DOHH2 (cell line): ENCODE measurements around the gene MAP2K5.

Experiments
- H3F3A ChIP-seq: fragments of 200-600 bp; sonication (generic), shearing (Covaris generic); 2 replicates; pipeline ENCODE4 v1.6.0; 2016; ENCODE audit warnings: antibody characterized with exemption, mild to moderate bottlenecking; ENCODE audit not compliant: control insufficient read depth, insufficient read depth
- H3K27ac ChIP-seq: fragments of 200-600 bp; sonication (generic); 2 replicates; pipeline ENCODE4 v1.5.1; 2014; ENCODE audit warnings: low read depth, mild to moderate bottlenecking, low read length, moderate library complexity
- H3K27me3 ChIP-seq: fragments of 200-600 bp; sonication (generic); 2 replicates; pipeline ENCODE4 v1.6.1; 2014; ENCODE audit warnings: mild to moderate bottlenecking, low read length, mixed read lengths; ENCODE audit not compliant: control insufficient read depth
- H3K36me3 ChIP-seq: fragments of 200-600 bp; sonication (generic); 2 replicates; pipeline ENCODE4 v1.6.1; 2014; ENCODE audit warnings: mild to moderate bottlenecking, low read length, moderate library complexity, mixed read lengths; ENCODE audit not compliant: control insufficient read depth
- H3K4me1 ChIP-seq: fragments of 200-600 bp; sonication (generic); 2 replicates; pipeline ENCODE4 v1.6.1; 2014; ENCODE audit warnings: mild to moderate bottlenecking, low read length, mixed read lengths; ENCODE audit not compliant: control insufficient read depth
- H3K4me2 ChIP-seq: fragments of 200-600 bp; sonication (generic); 2 replicates; pipeline ENCODE4 v1.6.0; 2014; ENCODE audit warnings: mild to moderate bottlenecking, low read length, moderate library complexity
- H3K4me3 ChIP-seq: fragments of 200-600 bp; sonication (generic); 2 replicates; pipeline ENCODE4 v1.5.1; 2014; ENCODE audit warnings: mild to moderate bottlenecking, low read length, mixed read lengths
- H3K79me2 ChIP-seq: fragments of 200-600 bp; sonication (generic); 2 replicates; pipeline ENCODE4 v1.6.1; 2014; ENCODE audit warnings: mild to moderate bottlenecking, low read length, mixed read lengths; ENCODE audit not compliant: control insufficient read depth
- H3K9me2 ChIP-seq: fragments of 200-600 bp; sonication (generic); replicated peaks from 2 replicates; pipeline ENCODE4 v1.6.1; 2014; ENCODE audit warnings: mild to moderate bottlenecking, low read length, mixed read lengths; ENCODE audit not compliant: control insufficient read depth
- H3K9me3 ChIP-seq: fragments of 200-600 bp; sonication (generic); 2 replicates; pipeline ENCODE4 v1.6.1; 2014; ENCODE audit warnings: antibody characterized with exemption, low read length, mixed read lengths; ENCODE audit not compliant: control insufficient read depth, insufficient read depth
- H4K20me1 ChIP-seq: fragments of 200-600 bp; sonication (generic); 2 replicates; pipeline ENCODE4 v1.6.0; 2014; ENCODE audit warnings: low read depth, mild to moderate bottlenecking, antibody characterized with exemption, low read length, moderate library complexity; ENCODE audit not compliant: control insufficient read depth, insufficient read depth
- EZH2phosphoT487 ChIP-seq: fragments of 200-600 bp; sonication (generic); IDR thresholded peaks from 2 replicates; pipeline ENCODE4 v1.6.1; 2017; ENCODE audit warnings: borderline replicate concordance, mild to moderate bottlenecking, antibody characterized with exemption, low read length, moderate library complexity, mixed read lengths
- TF ChIP-seq, protein P1 (sequence below): fragments of 200-600 bp; sonication (generic); IDR thresholded peaks from one replicate; pipeline ENCODE4 v1.5.1; 2014; ENCODE audit warnings: antibody characterized with exemption, mild to moderate bottlenecking, low read depth, low read length; ENCODE audit not compliant: poor library complexity, severe bottlenecking

Gene MAP2K5

DNA sequence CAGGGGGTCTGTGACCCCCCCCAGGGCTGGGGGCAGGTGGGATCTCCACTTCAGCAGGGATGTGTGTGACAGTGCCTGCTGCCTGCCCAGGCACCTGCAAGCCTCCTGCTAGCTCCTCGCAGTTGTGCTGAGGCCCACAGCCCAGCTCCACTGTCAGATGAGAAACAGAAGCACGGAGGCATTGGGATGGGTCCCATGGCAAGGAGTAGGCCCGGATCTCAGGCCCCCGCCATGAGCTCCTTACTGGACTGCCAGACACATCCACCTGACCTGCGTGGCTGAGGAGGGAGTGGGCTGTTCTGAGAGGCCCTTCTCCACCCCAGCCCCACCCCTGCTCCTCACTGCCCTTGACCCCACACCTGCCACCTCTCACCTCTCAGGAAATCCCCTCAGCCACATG lies 264.6 kb downstream of the MAP2K5 start:
- no peaks in the 10 kb centered on the region for H3K36me3 ChIP-seq
- H3K79me2 ChIP-seq: no peaks in the 10 kb centered on the region
- H3K27me3 ChIP-seq: no peaks in the 10 kb centered on the region
- no peak overlapping the region for H3K4me2 ChIP-seq
- TF ChIP-seq, protein P1, sequence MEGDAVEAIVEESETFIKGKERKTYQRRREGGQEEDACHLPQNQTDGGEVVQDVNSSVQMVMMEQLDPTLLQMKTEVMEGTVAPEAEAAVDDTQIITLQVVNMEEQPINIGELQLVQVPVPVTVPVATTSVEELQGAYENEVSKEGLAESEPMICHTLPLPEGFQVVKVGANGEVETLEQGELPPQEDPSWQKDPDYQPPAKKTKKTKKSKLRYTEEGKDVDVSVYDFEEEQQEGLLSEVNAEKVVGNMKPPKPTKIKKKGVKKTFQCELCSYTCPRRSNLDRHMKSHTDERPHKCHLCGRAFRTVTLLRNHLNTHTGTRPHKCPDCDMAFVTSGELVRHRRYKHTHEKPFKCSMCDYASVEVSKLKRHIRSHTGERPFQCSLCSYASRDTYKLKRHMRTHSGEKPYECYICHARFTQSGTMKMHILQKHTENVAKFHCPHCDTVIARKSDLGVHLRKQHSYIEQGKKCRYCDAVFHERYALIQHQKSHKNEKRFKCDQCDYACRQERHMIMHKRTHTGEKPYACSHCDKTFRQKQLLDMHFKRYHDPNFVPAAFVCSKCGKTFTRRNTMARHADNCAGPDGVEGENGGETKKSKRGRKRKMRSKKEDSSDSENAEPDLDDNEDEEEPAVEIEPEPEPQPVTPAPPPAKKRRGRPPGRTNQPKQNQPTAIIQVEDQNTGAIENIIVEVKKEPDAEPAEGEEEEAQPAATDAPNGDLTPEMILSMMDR: no peak
- no peak for TF ChIP-seq EZH2phosphoT487
- no peaks in the 10 kb centered on the region for H4K20me1 ChIP-seq
- no peaks in the 10 kb centered on the region for H3F3A ChIP-seq
- no peak overlapping the region for H3K4me3 ChIP-seq
- no peaks in the 10 kb centered on the region for H3K9me3 ChIP-seq
- no peak overlapping the region for H3K27ac ChIP-seq
- H3K9me2 ChIP-seq: no peaks in the 10 kb centered on the region
- no peaks in the 10 kb centered on the region for H3K4me1 ChIP-seq

- no peak overlapping the region for H3K4me3 ChIP-seq
- no peaks in the 10 kb centered on the region for H3K9me2 ChIP-seq
Measured at GRCh38 chr15:67807836-67808235, 265.3 kb downstream of the MAP2K5 start.

GRCh38 chr15:67808821-67809220 lies 266.3 kb downstream of the MAP2K5 start:
- TF ChIP-seq, protein P1: no peak
- TF ChIP-seq EZH2phosphoT487: no peak
- Histone ChIP-seq H3F3A (no peaks in the 10 kb centered on the region), H3K9me2 (no peaks in the 10 kb centered on the region), H3K4me3 (no peak overlapping the region), H3K27me3 (no peaks in the 10 kb centered on the region), H3K79me2 (no peaks in the 10 kb centered on the region), H4K20me1 (no peaks in the 10 kb centered on the region), H3K9me3 (no peaks in the 10 kb centered on the region), H3K27ac (no peak overlapping the region), H3K4me1 (no peaks in the 10 kb centered on the region), H3K4me2 (no peak overlapping the region), H3K36me3 (no peaks in the 10 kb centered on the region)

More at GRCh38 chr15:67807836-67808235, 265.3 kb downstream of the MAP2K5 start:
- no peaks in the 10 kb centered on the region for H3K79me2 ChIP-seq
- H3K4me2 ChIP-seq: no peak overlapping the region
- no peaks in the 10 kb centered on the region for H3F3A ChIP-seq
- no peaks in the 10 kb centered on the region for H3K4me1 ChIP-seq
- H3K9me3 ChIP-seq: no peaks in the 10 kb centered on the region
- no peaks in the 10 kb centered on the region for H4K20me1 ChIP-seq
- H3K27ac ChIP-seq: no peak overlapping the region
- TF ChIP-seq, protein P1: no peak
- TF ChIP-seq EZH2phosphoT487: no peak
- no peaks in the 10 kb centered on the region for H3K27me3 ChIP-seq
- H3K36me3 ChIP-seq: no peaks in the 10 kb centered on the region

GRCh38 chr15:67809441-67809840 lies 266.9 kb downstream of the MAP2K5 start:
- no peaks in the 10 kb centered on the region for H3K4me1 ChIP-seq
- H3K27me3 ChIP-seq: no peaks in the 10 kb centered on the region
- no peak overlapping the region for H3K4me3 ChIP-seq
- H3F3A ChIP-seq: no peaks in the 10 kb centered on the region
- no peaks in the 10 kb centered on the region for H4K20me1 ChIP-seq
- H3K27ac ChIP-seq: no peak overlapping the region
- H3K9me3 ChIP-seq: no peaks in the 10 kb centered on the region
- no peaks in the 10 kb centered on the region for H3K36me3 ChIP-seq
- H3K79me2 ChIP-seq: no peaks in the 10 kb centered on the region
- H3K4me2 ChIP-seq: no peak overlapping the region
- TF ChIP-seq, protein P1: no peak
- TF ChIP-seq EZH2phosphoT487: no peak
- no peaks in the 10 kb centered on the region for H3K9me2 ChIP-seq
